Kidney (tissue), 14 donors: ENCODE results near the gene KIAA1328. TPM values are rescaled to one million over a fixed set of nuclear protein-coding genes. Genes with fewer than 3 reads are reported as not detected.

Experiments
- DNase-seq, 5 donors: peaks; one replicate each; pipeline ENCODE4 v3.0.0-alpha.2; 2013 to 2020
- FAIRE-seq: peaks from 2 replicates; lab custom pipeline; 2012; peaks lifted over from hg19 to GRCh38; lab: Jason Lieb, UNC
- H3K27ac ChIP-seq, 2 donors: one replicate each; pipeline ENCODE4 v1.7.0; 2013; ENCODE audit warnings: low read depth in 2 of 2, low read length in 2 of 2, inconsistent platforms in 1 of 2
- H3K27me3 ChIP-seq: one replicate; pipeline ENCODE4 v1.7.1; 2013; ENCODE audit warnings: low read length, inconsistent platforms; ENCODE audit not compliant: control insufficient read depth, insufficient read depth
- H3K36me3 ChIP-seq, 3 donors: one replicate each; pipeline versions ENCODE4 v1.7.0 to v1.7.1; 2013; ENCODE audit warnings: low read length in 3 of 3, control low read depth in 1 of 3, inconsistent platforms in 1 of 3; ENCODE audit not compliant: insufficient read depth in 3 of 3, control insufficient read depth in 2 of 3
- H3K4me1 ChIP-seq, 3 donors: one replicate each; pipeline versions ENCODE4 v1.7.0 to v1.7.1; 2013; ENCODE audit warnings: low read length in 3 of 3, inconsistent platforms in 1 of 3, low read depth in 1 of 3; ENCODE audit not compliant: control insufficient read depth in 2 of 3, insufficient read depth in 2 of 3
- H3K4me3 ChIP-seq, 3 donors: one replicate each; pipeline versions ENCODE4 v1.7.0 to v1.8.1; 2013; ENCODE audit warnings: low read length in 3 of 3, control low read depth in 1 of 3, inconsistent platforms in 1 of 3
- H3K9ac ChIP-seq, 3 donors: one replicate each; pipeline versions ENCODE4 v1.7.0 to v1.7.1; 2013; ENCODE audit warnings: low read length in 3 of 3, control low read depth in 1 of 3, inconsistent platforms in 1 of 3
- H3K9me3 ChIP-seq, 3 donors: one replicate each; pipeline versions ENCODE4 v1.7.0 to v1.7.1; 2013; ENCODE audit warnings: low read length in 3 of 3, control low read depth in 1 of 3, inconsistent platforms in 1 of 3; ENCODE audit not compliant: control insufficient read depth in 2 of 3, insufficient read depth in 1 of 3
- intact Hi-C: fragments of 100-400 bp; cut with DNase I; formaldehyde crosslinking; loops from one replicate; pipeline ENCODE4 v1.11.1; 2022
- polyA plus RNA-seq: library from polyadenylated mRNA; stranded (reverse); fragments of 350-450 nt; fragmentation: Illumina TruSeq; extraction: RNeasy Lipid Tissue Mini Kit (QIAGEN cat#74804); gene quantifications from one replicate; pipeline ENCODE4 v1.2.3, GENCODE V29; 2014; ENCODE audit warnings: low read depth, low replicate concordance; ENCODE audit not compliant: insufficient read depth
- total RNA-seq: library from RNA; stranded (reverse); fragmentation: NEBNext Ultra II Directional; extraction: Animal tissue kit (Norgen Biotek cat#: 25700); gene quantifications from one replicate; pipeline ENCODE4 v1.2.1, GENCODE V29; 2021
- TF ChIP-seq, protein P1 (sequence below): IDR thresholded peaks from 3 replicates; pipeline ENCODE4 v1.5.1; 2012; ENCODE audit warnings: mild to moderate bottlenecking, moderate library complexity, borderline replicate concordance; ENCODE audit not compliant: insufficient read depth; ENCODE audit errors: extremely low read depth
- donor health status: control.
- donor health status: control.
- donor health status: control.
- donor health status: control.
- donor health status: control.
- donor health status: DM: yes; HTN: yes; CAD: no.
- donor health status: Normal renal cell carcinoma (clear cell type).

KIAA1328 gene
- total and polyA plus RNA-seq, 2 donors from 2014 or later = 2.7 to 11.6 TPM

DNA sequence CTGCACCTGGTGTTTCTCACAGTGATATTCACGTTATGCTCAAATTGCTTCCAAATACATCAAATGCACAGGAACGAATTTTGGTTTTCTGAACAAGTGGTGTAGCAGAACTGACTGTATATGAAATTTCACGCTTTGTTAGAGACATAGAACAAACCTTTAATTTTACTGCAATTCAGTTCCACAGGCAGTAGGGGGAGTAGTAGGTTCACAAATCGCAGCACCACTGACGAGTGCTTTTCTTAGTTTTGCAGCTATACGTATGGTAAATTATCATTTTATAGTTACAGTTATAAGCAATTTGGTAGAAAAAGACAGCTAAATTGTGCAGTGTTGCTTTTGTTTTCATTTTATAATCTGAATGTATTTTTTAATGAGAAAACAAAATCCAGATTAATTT lies 113.3 kb downstream of the KIAA1328 start:
- Histone ChIP-seq H3K27ac (no peak overlapping the region), H3K36me3 (no peaks in the 10 kb centered on the region), H3K9ac (no peak overlapping the region), H3K4me1 (no peaks in the 10 kb centered on the region), H3K27me3 (no peaks in the 10 kb centered on the region), H3K9me3 (peaks cover 0 to 5% (median 4%) of the 10 kb centered on the region in 3 donors), H3K4me3 (no peak overlapping the region)
- TF ChIP-seq, protein P1, sequence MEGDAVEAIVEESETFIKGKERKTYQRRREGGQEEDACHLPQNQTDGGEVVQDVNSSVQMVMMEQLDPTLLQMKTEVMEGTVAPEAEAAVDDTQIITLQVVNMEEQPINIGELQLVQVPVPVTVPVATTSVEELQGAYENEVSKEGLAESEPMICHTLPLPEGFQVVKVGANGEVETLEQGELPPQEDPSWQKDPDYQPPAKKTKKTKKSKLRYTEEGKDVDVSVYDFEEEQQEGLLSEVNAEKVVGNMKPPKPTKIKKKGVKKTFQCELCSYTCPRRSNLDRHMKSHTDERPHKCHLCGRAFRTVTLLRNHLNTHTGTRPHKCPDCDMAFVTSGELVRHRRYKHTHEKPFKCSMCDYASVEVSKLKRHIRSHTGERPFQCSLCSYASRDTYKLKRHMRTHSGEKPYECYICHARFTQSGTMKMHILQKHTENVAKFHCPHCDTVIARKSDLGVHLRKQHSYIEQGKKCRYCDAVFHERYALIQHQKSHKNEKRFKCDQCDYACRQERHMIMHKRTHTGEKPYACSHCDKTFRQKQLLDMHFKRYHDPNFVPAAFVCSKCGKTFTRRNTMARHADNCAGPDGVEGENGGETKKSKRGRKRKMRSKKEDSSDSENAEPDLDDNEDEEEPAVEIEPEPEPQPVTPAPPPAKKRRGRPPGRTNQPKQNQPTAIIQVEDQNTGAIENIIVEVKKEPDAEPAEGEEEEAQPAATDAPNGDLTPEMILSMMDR = peak; percentile 31
- DNase-seq (peak in 2 of 5 donors; percentile 28 to 41), FAIRE-seq (no peak)
- intact Hi-C loops = no loop called here

DNA sequence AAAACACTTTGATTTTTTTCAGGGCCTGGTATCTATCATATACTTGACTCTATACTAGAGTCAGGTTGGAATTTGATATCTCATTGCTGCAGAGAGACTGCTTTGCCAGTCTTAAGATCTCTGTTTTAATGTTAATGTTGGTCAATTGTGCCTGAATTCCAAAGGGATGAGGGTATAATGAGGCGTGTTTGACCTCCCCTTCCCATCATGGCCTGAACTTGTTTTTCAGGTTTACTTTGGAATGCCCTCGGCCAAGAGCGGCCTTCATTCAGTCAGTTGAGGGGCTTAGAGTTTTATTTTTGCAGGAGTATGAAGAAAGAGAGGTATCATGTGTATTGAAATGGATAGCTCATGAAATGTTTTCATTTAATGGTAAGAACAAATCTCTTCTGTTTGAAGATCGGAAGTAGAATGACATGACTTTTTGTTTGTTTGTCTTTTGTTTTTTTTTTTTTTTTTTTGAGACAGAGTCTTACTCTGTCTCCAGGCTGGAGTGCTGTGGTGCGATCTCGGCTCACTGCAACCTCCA lies 119.0 kb downstream of the KIAA1328 start:
- Histone ChIP-seq H3K27me3 (no peaks in the 10 kb centered on the region), H3K36me3 (no peaks in the 10 kb centered on the region), H3K27ac (no peak overlapping the region), H3K9ac (no peak overlapping the region), H3K4me3 (no peak overlapping the region), H3K9me3 (no peaks in the 10 kb centered on the region), H3K4me1 (no peaks in the 10 kb centered on the region)
- intact Hi-C loops = no loop called here
- DNase-seq (peak in 2 of 5 donors; percentile 16 to 22), FAIRE-seq (no peak)
- TF ChIP-seq, protein P1 = no peak

DNA sequence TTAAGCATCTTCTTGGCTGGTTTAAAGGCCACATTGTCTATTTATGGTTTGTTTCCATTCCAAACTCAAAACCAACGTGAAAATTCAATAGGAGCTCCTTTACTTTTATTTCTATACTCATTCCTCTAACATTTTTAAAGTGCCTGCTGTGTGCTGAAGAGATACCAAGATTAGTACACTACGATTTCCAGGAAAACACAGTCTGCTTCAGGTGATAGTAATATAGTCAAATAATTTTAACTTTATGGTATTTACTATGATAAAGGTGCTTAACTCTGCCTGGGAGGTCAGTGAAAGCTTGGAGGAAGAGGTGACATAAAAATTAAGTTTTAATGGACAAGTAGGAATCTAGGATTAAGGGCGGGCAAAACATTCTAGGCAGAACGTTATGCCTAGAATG lies 121.4 kb downstream of the KIAA1328 start:
- Histone ChIP-seq H3K27me3 (no peaks in the 10 kb centered on the region), H3K9me3 (no peaks in the 10 kb centered on the region), H3K27ac (no peak overlapping the region), H3K36me3 (no peaks in the 10 kb centered on the region), H3K4me3 (no peak overlapping the region), H3K4me1 (no peaks in the 10 kb centered on the region), H3K9ac (no peak overlapping the region)
- intact Hi-C loops = no loop called here
- DNase-seq = no peak
- no peak for FAIRE-seq
- TF ChIP-seq, protein P1 = no peak

DNA sequence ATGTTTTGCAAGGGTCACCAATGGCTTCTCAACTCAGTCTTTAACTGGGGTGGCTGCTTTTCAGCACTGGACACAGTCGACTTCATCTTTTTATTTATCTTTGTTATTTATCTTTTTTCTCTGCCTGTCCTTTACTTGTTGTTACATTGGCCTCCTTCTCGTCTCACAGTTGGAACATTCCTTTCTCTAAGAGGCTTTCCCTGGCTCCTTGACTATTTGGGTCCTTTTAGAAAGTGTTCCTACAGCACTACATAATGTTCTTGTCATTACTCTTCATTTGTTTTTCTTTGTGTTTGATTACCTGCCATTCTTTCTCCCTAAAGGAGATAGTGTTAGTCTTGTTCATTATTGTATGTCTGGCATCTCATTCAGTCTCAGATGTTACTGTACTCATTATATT lies 122.0 kb downstream of the KIAA1328 start:
- TF ChIP-seq, protein P1 = no peak
- no peaks in the 10 kb centered on the region for H3K9me3 ChIP-seq
- no peak overlapping the region for H3K9ac ChIP-seq
- no peaks in the 10 kb centered on the region for H3K36me3 ChIP-seq
- DNase-seq (no peak), FAIRE-seq (no peak)
- H3K27me3 ChIP-seq = no peaks in the 10 kb centered on the region
- no peaks in the 10 kb centered on the region for H3K4me1 ChIP-seq
- H3K4me3 ChIP-seq = no peak overlapping the region
- intact Hi-C loops = no loop called here
- H3K27ac ChIP-seq = no peak overlapping the region
